ENCODE measurements around the gene EPS8L2.

The EPS8L2 gene

GRCh38 chr11:705646-706438, at the start of gene EPS8L2:
Gene EPS8L2 (plus strand): TSS chr11:706231. CDS start chr11:709408, 3,177 bp downstream.
- Histone ChIP-seq H3K4me1 (ENCODE audit: insufficient read depth, low read length, poor library complexity, severe bottlenecking) (peaks cover 32% of the 10 kb centered on the region), H3K36me3 (ENCODE audit: insufficient read depth, low read length) (no peaks in the 10 kb centered on the region), H3K9me3 (ENCODE audit: insufficient read depth, low read depth, low read length) (no peaks in the 10 kb centered on the region), H4K20me1 (ENCODE audit: insufficient read depth, low read length, poor library complexity, severe bottlenecking) (no peaks in the 10 kb centered on the region), H2AFZ (ENCODE audit: low read length) (no peak within 1 kb of the TSS), H3K4me3 (ENCODE audit: low read length, poor library complexity, severe bottlenecking) (no peak within 1 kb of the TSS), H3K9ac (ENCODE audit: low read depth, low read length, poor library complexity, severe bottlenecking) (no peak within 1 kb of the TSS), H3K9me2 (replicated peaks; ENCODE audit: low read depth, low read length) (no peaks in the 10 kb centered on the region), H3K79me2 (ENCODE audit: insufficient read depth, low read length) (no peaks in the 10 kb centered on the region), H3F3A (ENCODE audit: low read depth) (no peaks in the 10 kb centered on the region), H3K27me3 (ENCODE audit: insufficient read depth, low read length, poor library complexity, severe bottlenecking) (no peaks in the 10 kb centered on the region), H3K4me2 (ENCODE audit: low read depth, low read length, poor library complexity, severe bottlenecking) (no peak within 1 kb of the TSS)
- TF ChIP-seq EZH2phosphoT487 (IDR thresholded peaks at IDR 0.05; ENCODE audit: borderline replicate concordance) (no peak), CTCF (conservative IDR thresholded peaks at IDR 0.05; ENCODE audit: low read length) (no peak)

- Histone ChIP-seq H3K79me2 (ENCODE audit: insufficient read depth, low read length) (no peaks in the 10 kb centered on the region), H3K4me1 (ENCODE audit: insufficient read depth, low read length, poor library complexity, severe bottlenecking) (no peaks in the 10 kb centered on the region), H3F3A (ENCODE audit: low read depth) (no peaks in the 10 kb centered on the region), H3K27me3 (ENCODE audit: insufficient read depth, low read length, poor library complexity, severe bottlenecking) (no peaks in the 10 kb centered on the region), H3K4me2 (ENCODE audit: low read depth, low read length, poor library complexity, severe bottlenecking) (no peak overlapping the region), H3K9me2 (replicated peaks; ENCODE audit: low read depth, low read length) (no peaks in the 10 kb centered on the region), H2AFZ (ENCODE audit: low read length) (no peak overlapping the region), H4K20me1 (ENCODE audit: insufficient read depth, low read length, poor library complexity, severe bottlenecking) (no peaks in the 10 kb centered on the region), H3K9ac (ENCODE audit: low read depth, low read length, poor library complexity, severe bottlenecking) (no peak overlapping the region), H3K9me3 (ENCODE audit: insufficient read depth, low read depth, low read length) (no peaks in the 10 kb centered on the region), H3K4me3 (ENCODE audit: low read length, poor library complexity, severe bottlenecking) (no peak overlapping the region), H3K36me3 (ENCODE audit: insufficient read depth, low read length) (peaks cover 49% of the 10 kb centered on the region; the same call in 1 of the 2 replicates)
- TF ChIP-seq CTCF (conservative IDR thresholded peaks at IDR 0.05; ENCODE audit: low read length) (no peak), EZH2phosphoT487 (IDR thresholded peaks at IDR 0.05; ENCODE audit: borderline replicate concordance) (no peak)
Measured at GRCh38 chr11:656426-656825, 49.6 kb upstream of the EPS8L2 start.

DNA sequence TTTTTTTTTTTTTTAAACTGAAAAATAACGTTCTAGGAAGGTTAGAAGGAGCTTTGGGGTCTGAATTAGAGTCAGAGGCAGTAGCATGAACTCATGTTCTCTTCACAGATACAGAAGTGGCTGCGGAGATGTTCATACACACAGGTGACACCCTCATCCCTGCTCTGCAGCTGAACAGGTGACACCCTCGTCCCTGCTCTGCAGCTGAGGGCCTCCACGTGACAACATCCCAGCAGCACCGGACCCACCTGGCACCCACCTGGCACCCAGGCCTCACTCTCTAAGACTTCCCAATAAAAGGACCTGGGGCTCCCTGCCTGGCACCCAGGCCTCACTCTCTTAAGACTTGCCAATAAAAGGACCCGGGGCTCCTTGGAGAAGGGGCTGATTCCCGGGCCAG, 49.2 kb upstream of the EPS8L2 start:
- no peaks in the 10 kb centered on the region for H3K9me3 ChIP-seq (ENCODE audit: insufficient read depth, low read depth, low read length)
- no peak overlapping the region for H2AFZ ChIP-seq (ENCODE audit: low read length)
- no peaks in the 10 kb centered on the region for H4K20me1 ChIP-seq (ENCODE audit: insufficient read depth, low read length, poor library complexity, severe bottlenecking)
- no peak overlapping the region for H3K4me3 ChIP-seq (ENCODE audit: low read length, poor library complexity, severe bottlenecking)
- H3K9ac ChIP-seq (ENCODE audit: low read depth, low read length, poor library complexity, severe bottlenecking), result no peak overlapping the region
- H3F3A ChIP-seq (ENCODE audit: low read depth), result no peaks in the 10 kb centered on the region
- TF ChIP-seq CTCF (conservative IDR thresholded peaks at IDR 0.05; ENCODE audit: low read length) (no peak), EZH2phosphoT487 (IDR thresholded peaks at IDR 0.05; ENCODE audit: borderline replicate concordance) (no peak)
- no peaks in the 10 kb centered on the region for H3K79me2 ChIP-seq (ENCODE audit: insufficient read depth, low read length)
- no peaks in the 10 kb centered on the region for H3K4me1 ChIP-seq (ENCODE audit: insufficient read depth, low read length, poor library complexity, severe bottlenecking)
- no peaks in the 10 kb centered on the region for H3K27me3 ChIP-seq (ENCODE audit: insufficient read depth, low read length, poor library complexity, severe bottlenecking)
- no peak overlapping the region for H3K4me2 ChIP-seq (ENCODE audit: low read depth, low read length, poor library complexity, severe bottlenecking)
- H3K36me3 ChIP-seq (ENCODE audit: insufficient read depth, low read length), result peaks cover 45% of the 10 kb centered on the region; the same call in 1 of the 2 replicates
- no peaks in the 10 kb centered on the region for H3K9me2 ChIP-seq (replicated peaks; ENCODE audit: low read depth, low read length)
